Muscle layer of colon (tissue), 2 donors: Measurements from ENCODE around the gene GBE1.

ENCODE experiments used
- H3K27ac ChIP-seq: one replicate; pipeline ENCODE4 v1.7.0; 2013; ENCODE audit warnings: low read depth, mild to moderate bottlenecking, low read length, moderate library complexity
- H3K27me3 ChIP-seq, 2 donors: one replicate each; pipeline ENCODE4 v1.7.0; 2013; ENCODE audit warnings: low read length in 2 of 2, mild to moderate bottlenecking in 2 of 2; ENCODE audit not compliant: insufficient read depth in 2 of 2, control insufficient read depth in 1 of 2
- H3K36me3 ChIP-seq: one replicate; pipeline ENCODE4 v1.7.0; 2013; ENCODE audit warnings: mild to moderate bottlenecking, low read length; ENCODE audit not compliant: insufficient read depth
- H3K4me1 ChIP-seq: one replicate; pipeline ENCODE4 v1.7.0; 2013; ENCODE audit warnings: mild to moderate bottlenecking, low read length; ENCODE audit not compliant: insufficient read depth
- H3K4me3 ChIP-seq, 2 donors: one replicate each; pipeline ENCODE4 v1.7.0; 2013; ENCODE audit warnings: low read length in 2 of 2, low read depth in 1 of 2, mild to moderate bottlenecking in 1 of 2, moderate library complexity in 1 of 2
- H3K9ac ChIP-seq: one replicate; pipeline ENCODE4 v1.7.0; 2013; ENCODE audit warnings: low read length
- H3K9me3 ChIP-seq: one replicate; pipeline ENCODE4 v1.7.0; 2013; ENCODE audit warnings: mild to moderate bottlenecking, low read length
- donor health status: abdominal sarcoma.
- donor health status: Adenocarcinoma of cecum.

The GBE1 gene

DNA sequence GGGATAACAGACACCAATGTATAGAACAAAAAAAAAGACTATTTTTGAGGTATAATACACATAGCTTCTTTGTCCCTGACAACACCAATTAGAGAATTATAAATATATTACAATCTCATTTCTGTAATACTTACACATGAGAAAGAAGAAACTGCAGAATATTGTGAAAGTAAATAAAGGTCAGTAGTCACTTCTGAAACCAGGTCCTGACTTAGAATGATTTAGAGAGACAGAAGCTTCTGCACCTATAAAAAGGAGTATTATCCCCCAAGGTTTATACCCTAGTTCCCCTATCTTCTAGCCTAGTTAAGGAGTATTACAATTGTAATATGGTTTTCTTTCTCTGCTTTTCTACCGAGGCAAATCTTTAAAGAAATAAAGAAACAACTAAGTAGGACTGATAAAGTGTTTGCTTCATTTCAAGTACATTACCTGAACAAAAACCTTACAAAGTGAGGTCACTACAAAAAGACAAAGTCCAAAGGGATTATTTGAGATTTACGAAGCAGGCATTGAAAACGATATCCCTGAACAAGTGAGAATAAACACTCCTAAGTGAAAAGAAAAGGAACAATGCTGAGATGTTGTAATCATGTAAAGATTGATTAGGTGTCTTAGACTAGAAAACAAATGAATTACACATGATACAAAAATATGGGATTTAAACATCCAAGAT is 103.0 kb downstream of the GBE1 start:
- Histone ChIP-seq H3K27me3 (no peaks in the 10 kb centered on the region), H3K9me3 (no peaks in the 10 kb centered on the region), H3K4me1 (no peaks in the 10 kb centered on the region), H3K4me3 (no peak overlapping the region), H3K36me3 (no peaks in the 10 kb centered on the region), H3K27ac (no peak overlapping the region), H3K9ac (no peak overlapping the region)

DNA sequence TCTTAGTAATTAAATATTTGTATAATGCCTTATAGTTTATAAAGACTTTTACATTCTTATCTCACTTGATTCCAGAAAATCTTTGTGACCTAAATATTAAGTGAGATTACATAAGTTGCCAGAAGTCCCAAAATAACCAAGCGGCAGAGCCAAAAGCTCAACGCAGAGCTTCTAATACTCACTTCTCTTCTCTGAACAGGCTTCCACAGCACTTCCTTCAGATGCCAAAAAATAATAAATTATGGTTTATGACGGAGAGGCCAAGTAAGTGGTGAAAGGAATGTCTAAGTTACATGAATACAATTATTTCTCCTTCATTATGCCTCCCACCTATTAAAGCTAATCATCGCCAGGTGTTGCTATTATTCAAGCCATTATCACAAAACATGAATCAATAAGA is 110.3 kb downstream of the GBE1 start:
- no peak overlapping the region for H3K9ac ChIP-seq

DNA sequence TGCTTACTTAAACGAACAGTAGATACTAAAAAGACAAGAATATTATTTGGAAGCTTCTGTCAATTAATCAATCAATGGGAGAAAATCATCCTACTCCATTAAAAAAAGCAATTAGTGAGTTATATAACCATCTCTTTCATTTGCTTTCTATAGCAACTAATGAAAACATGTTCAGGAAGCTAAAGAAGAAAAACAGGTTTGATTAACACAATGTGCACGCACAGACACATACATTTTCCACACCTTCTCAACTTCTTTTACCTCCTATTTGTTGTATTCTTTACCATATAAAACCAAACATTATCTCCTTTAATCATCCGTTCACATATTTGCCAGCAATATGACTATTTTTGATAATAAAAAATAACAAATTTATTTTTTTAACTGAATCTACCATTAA is 111.3 kb downstream of the GBE1 start:
- no peaks in the 10 kb centered on the region for H3K36me3 ChIP-seq
- no peaks in the 10 kb centered on the region for H3K9me3 ChIP-seq
- no peak overlapping the region for H3K9ac ChIP-seq
- H3K4me1 ChIP-seq, result no peaks in the 10 kb centered on the region
- no peak overlapping the region for H3K27ac ChIP-seq
- H3K27me3 ChIP-seq, result no peaks in the 10 kb centered on the region
- H3K4me3 ChIP-seq, result no peak overlapping the region

More for the DNA sequence above, 110.3 kb downstream of the GBE1 start:
- Histone ChIP-seq H3K27ac (no peak overlapping the region), H3K4me1 (no peaks in the 10 kb centered on the region), H3K9me3 (no peaks in the 10 kb centered on the region), H3K27me3 (no peaks in the 10 kb centered on the region), H3K4me3 (no peak overlapping the region), H3K36me3 (no peaks in the 10 kb centered on the region)

DNA sequence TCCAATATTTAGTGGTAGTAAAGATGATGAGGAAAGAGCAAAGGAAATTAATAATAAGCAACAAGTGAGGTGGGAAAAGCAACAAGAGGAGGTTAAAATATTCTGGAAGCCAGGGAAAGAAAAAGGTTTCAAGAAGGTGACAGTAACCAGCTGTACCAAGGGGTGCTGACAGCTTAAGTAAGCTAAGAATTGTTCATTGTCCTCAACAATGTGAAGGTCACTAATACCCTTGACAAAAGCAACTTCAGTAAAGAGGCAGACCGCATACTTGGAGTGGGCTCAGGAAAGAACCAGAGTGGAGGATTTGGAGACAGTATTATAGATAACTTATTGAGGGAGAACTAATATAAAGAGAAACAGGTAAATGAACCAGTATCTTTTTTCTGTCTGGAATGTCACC is 116.2 kb downstream of the GBE1 start:
- no peaks in the 10 kb centered on the region for H3K9me3 ChIP-seq
- H3K9ac ChIP-seq, result no peak overlapping the region
- no peak overlapping the region for H3K4me3 ChIP-seq
- H3K36me3 ChIP-seq, result no peaks in the 10 kb centered on the region
- no peak overlapping the region for H3K27ac ChIP-seq
- no peaks in the 10 kb centered on the region for H3K4me1 ChIP-seq
- no peaks in the 10 kb centered on the region for H3K27me3 ChIP-seq

DNA sequence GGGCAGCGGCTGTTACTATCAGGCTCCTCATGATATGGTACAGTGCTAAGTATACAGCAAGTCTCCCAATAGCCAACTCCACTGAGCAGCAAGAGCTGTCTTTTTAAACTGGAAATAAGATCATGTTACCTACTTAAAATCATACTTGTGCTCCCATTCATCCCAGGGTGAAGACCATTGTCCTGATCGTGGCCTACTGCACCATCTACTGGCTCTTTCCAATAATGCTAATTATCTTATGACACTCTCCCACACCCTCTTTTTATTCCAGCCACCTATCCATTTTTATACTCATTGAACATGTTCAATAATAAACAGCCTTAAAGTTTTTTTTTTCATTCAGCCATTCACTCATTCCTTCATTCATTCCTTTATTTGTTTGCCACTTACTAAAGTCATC is 117.7 kb downstream of the GBE1 start:
- Histone ChIP-seq H3K9ac (no peak overlapping the region), H3K36me3 (no peaks in the 10 kb centered on the region), H3K27me3 (no peaks in the 10 kb centered on the region), H3K9me3 (no peaks in the 10 kb centered on the region), H3K27ac (no peak overlapping the region), H3K4me3 (no peak overlapping the region), H3K4me1 (no peaks in the 10 kb centered on the region)

DNA sequence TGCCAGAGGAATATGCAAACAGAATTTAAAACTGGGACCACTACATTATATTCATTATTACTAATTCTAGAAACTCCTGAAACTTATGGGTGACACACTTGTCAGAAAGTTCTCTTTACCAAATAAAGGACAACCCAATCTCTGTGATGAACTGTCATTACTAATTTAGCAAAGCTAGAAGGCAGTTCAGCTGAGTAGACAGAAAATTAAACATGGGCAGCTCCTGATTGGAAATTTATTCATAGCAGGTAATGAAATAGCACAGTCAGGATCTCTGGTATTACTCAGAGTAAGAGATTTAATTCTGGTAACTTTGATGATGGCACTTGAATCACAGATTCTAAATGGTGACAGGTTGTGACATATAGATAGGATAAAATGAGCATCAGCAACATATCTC is 123.0 kb downstream of the GBE1 start:
- Histone ChIP-seq H3K4me1 (no peaks in the 10 kb centered on the region), H3K27ac (no peak overlapping the region), H3K27me3 (no peaks in the 10 kb centered on the region), H3K9me3 (no peaks in the 10 kb centered on the region), H3K9ac (no peak overlapping the region), H3K36me3 (no peaks in the 10 kb centered on the region), H3K4me3 (no peak overlapping the region)

DNA sequence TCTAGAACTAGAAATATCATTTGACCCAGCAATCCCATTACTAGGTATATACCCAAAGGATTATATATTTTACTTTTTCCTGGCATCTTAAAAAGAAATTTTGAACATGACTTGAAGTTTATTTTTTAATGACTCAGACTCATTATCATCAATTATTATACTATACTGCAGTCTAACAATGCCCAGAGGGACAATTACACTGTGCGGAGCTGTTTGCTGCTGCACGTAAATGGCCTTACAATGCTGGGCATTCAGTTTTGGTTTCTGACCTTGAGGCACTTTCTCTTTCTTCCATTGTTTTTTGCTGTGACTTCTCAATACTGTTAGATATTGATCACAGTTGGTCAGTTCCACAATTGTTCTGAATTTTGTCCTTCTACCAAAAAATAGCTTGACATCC is 128.8 kb downstream of the GBE1 start:
- H3K9ac ChIP-seq, result no peak overlapping the region
- H3K27ac ChIP-seq, result no peak overlapping the region
- H3K4me3 ChIP-seq, result no peak overlapping the region
- H3K36me3 ChIP-seq, result no peaks in the 10 kb centered on the region
- H3K4me1 ChIP-seq, result no peaks in the 10 kb centered on the region
- no peaks in the 10 kb centered on the region for H3K27me3 ChIP-seq
- no peaks in the 10 kb centered on the region for H3K9me3 ChIP-seq

DNA sequence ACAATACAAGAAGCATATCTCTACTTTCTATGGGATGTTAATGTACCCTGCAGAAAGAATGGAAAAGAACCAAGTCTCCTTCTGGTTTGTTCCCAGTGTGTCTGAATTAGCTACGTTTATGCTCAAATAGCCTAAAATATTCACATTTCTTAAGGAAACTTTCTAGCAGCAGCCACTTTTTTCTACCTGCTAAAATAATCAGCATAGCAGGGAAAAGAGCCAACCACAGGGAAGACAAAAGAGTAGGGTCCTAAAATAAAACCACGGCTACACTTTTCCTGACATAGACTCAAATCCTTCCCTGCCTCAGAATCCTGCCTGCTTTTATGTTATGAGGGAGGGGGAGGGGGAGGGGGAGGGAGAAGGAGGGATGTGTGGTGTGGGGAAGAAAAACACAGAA is 136.7 kb downstream of the GBE1 start:
- Histone ChIP-seq H3K27me3 (no peaks in the 10 kb centered on the region), H3K9me3 (no peaks in the 10 kb centered on the region), H3K4me1 (no peaks in the 10 kb centered on the region), H3K36me3 (no peaks in the 10 kb centered on the region), H3K9ac (no peak overlapping the region), H3K4me3 (no peak overlapping the region), H3K27ac (no peak overlapping the region)

DNA sequence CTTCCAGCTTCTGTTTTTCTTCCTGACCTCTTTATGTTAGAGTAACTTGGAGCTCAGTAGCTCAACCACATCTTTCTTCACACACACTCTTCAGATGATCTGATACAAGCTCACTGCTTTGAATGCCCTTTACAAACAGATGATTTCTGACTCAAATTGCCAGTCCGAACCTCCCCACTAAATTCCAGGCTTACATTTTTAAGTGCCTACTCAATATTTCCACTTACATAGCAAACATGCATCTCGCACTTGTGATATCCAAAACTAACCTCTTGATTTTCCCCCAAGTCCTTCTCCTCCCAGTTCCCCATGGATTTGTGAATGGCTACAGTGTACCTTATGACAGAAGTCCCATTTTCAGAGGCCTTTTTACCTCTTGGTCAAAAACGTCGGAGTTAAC is 139.1 kb downstream of the GBE1 start:
- Histone ChIP-seq H3K9me3 (no peaks in the 10 kb centered on the region), H3K27me3 (no peaks in the 10 kb centered on the region), H3K4me1 (no peaks in the 10 kb centered on the region)

DNA sequence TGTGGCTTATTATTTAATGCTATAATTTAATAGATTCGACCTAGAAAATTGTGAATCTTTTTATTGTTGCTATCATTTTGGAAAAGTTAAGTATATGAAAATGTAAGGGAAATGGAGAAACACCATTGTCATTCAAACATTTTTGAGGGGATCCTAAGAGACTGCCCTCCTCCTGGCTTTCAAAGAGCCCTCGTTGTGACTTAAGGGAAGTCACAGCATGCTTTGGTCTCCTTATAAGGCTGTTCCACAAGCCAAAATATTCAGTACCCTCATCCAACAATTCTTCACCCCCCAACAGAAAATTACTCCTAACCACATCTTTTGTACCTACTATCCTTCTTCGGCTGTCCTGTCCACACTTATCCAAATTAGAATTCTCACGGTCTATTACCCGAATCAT is 140.2 kb downstream of the GBE1 start:
- no peak overlapping the region for H3K27ac ChIP-seq
- no peak overlapping the region for H3K9ac ChIP-seq
- H3K4me3 ChIP-seq, result no peak overlapping the region
- H3K4me1 ChIP-seq, result no peaks in the 10 kb centered on the region
- no peaks in the 10 kb centered on the region for H3K27me3 ChIP-seq
- no peaks in the 10 kb centered on the region for H3K36me3 ChIP-seq
- no peaks in the 10 kb centered on the region for H3K9me3 ChIP-seq

More for the DNA sequence above, 139.1 kb downstream of the GBE1 start:
- no peak overlapping the region for H3K9ac ChIP-seq
- H3K27ac ChIP-seq, result no peak overlapping the region
- no peak overlapping the region for H3K4me3 ChIP-seq
- no peaks in the 10 kb centered on the region for H3K36me3 ChIP-seq

DNA sequence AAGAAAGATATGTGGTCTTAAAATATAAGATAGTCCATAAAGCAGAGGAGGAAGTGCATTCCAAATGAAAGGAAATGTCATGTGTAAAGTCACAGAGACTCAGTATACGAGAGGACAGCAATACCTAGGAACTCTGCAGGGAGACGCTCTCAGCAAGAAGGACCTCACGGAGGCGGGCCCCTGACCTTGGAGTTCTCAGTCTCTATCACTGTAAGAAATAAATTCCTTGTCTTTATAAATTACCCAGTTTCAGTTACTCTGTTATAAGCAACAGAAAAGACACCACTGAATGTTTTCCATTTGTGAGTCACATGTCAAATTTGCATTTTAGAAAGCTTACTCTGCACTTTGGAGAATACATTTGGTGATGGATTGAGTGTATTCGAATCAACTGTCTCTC is 140.6 kb downstream of the GBE1 start:
- H3K4me1 ChIP-seq, result no peaks in the 10 kb centered on the region
- H3K9ac ChIP-seq, result no peak overlapping the region
- no peak overlapping the region for H3K4me3 ChIP-seq
- H3K27ac ChIP-seq, result no peak overlapping the region
- no peaks in the 10 kb centered on the region for H3K9me3 ChIP-seq
- no peaks in the 10 kb centered on the region for H3K27me3 ChIP-seq
- no peaks in the 10 kb centered on the region for H3K36me3 ChIP-seq

DNA sequence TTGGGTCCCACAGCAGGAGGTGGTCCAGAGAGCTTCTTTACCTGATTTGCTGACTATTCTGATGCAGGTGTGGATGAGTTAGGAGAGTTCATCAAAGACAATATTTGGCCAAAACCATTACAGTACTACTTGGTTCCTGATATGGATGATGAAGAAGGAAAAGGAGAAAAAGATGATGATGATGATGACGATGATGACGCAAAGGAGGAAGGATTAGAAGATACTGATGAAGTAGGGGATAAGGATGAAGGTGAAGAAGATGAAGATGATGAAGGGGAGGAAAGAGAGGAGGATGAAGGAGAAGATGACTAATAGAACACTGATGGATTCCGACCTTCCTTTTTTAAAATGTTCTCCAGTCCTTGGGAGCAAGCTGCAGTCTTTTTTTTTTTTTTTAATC is 148.7 kb downstream of the GBE1 start:
- Histone ChIP-seq H3K4me1 (no peaks in the 10 kb centered on the region), H3K4me3 (no peak overlapping the region), H3K9ac (no peak overlapping the region), H3K27me3 (no peaks in the 10 kb centered on the region), H3K9me3 (no peaks in the 10 kb centered on the region), H3K36me3 (no peaks in the 10 kb centered on the region), H3K27ac (no peak overlapping the region)
